K562 (cell line): ENCODE measurements around the gene TGFBR2. TPM values are rescaled to one million over a fixed set of nuclear protein-coding genes. Genes with fewer than 3 reads are reported as not detected.

ENCODE experiments used
- ATAC-seq: fragments of 200-7000 bp; cut with Tn5 transposase; 3 replicates; pipeline ENCODE4 v1.9.1; 2020; ENCODE audit warnings: moderate library complexity
- BruUV-seq: library from RNA; stranded (reverse); fragments of 400-500 nt; replicated peaks from 2 replicates; lab custom pipeline; 2021; lab: Mats Ljungman, UMichigan
- CTCF ChIA-PET: fragments of 300-600 bp; formaldehyde crosslinking; extraction: SDS; loops from one replicate; lab custom pipeline; 2021; ENCODE audit warnings: low intra/inter-chr PET ratio; lab: Yijun Ruan, JAX
- POLR2A ChIA-PET: fragments of 300-600, 350-650 bp; sonication (Branson Sonifier 250); formaldehyde crosslinking; extraction: SDS; loops from one replicate; lab custom pipeline; 2021; ENCODE audit warnings: antibody characterized with exemption, inconsistent platforms; lab: Yijun Ruan, JAX
- DNase-seq, 4 experiments: peaks; one replicate each; pipeline versions ENCODE4 v3.0.0 to v3.0.0-alpha.2; 2011 to 2018; ENCODE audit warnings: low spot score in 3 of 4, mixed read lengths in 3 of 4; ENCODE audit errors: extremely low read depth in 1 of 4
- FAIRE-seq: peaks from 2 replicates; lab custom pipeline; 2011; peaks lifted over from hg19 to GRCh38; lab: Jason Lieb, UNC
- H2AFZ ChIP-seq: 2 replicates; pipeline ENCODE4 v1.6.0; 2011; ENCODE audit warnings: low read depth, low read length, control low read depth, inconsistent platforms
- H3K27ac ChIP-seq: fragments of 200-600 bp; 3 replicates; pipeline ENCODE4 v1.8.0; 2011; ENCODE audit warnings: low read depth, mild to moderate bottlenecking, control low read depth, inconsistent platforms, low read length, moderate library complexity, mixed read lengths; ENCODE audit errors: extremely low read depth
- H3K27me3 ChIP-seq, 2 experiments: fragments of 300-600 bp in 1 of 2; 2 replicates in 1 of 2; 3 replicates in 1 of 2; pipeline versions ENCODE4 v1.6.0 to v1.8.0; 2011; ENCODE audit warnings: inconsistent platforms in 2 of 2, low read length in 2 of 2, mild to moderate bottlenecking in 1 of 2, mixed read lengths in 1 of 2, moderate library complexity in 1 of 2; ENCODE audit not compliant: control insufficient read depth in 2 of 2, insufficient read depth in 2 of 2
- H3K36me3 ChIP-seq: fragments of 300-600 bp; 3 replicates; pipeline ENCODE4 v1.8.0; 2011; ENCODE audit warnings: mild to moderate bottlenecking, low read length, inconsistent platforms; ENCODE audit not compliant: control insufficient read depth, insufficient read depth
- H3K4me1 ChIP-seq, 2 experiments: fragments of 200-600 bp in 1 of 2; replicated peaks in 1 of 2; 2 replicates in 1 of 2; 3 replicates in 1 of 2; pipeline versions ENCODE4 v1.5.1 to v1.8.0; 2011; ENCODE audit warnings: inconsistent platforms in 2 of 2, low read length in 2 of 2, mild to moderate bottlenecking in 1 of 2, mixed read lengths in 1 of 2, moderate library complexity in 1 of 2; ENCODE audit not compliant: control insufficient read depth in 2 of 2, insufficient read depth in 2 of 2
- H3K4me2 ChIP-seq: 2 replicates; pipeline ENCODE4 v1.6.1; 2011; ENCODE audit warnings: low read length, control low read depth, inconsistent platforms, mixed read lengths; ENCODE audit not compliant: insufficient read depth
- H3K4me3 ChIP-seq: fragments of 200-600 bp; sonication (generic), shearing (Covaris generic); 2 replicates; pipeline ENCODE4 v1.5.1; 2016; ENCODE audit warnings: control low read depth, inconsistent platforms
- H3K79me2 ChIP-seq: fragments of 200-600 bp; 3 replicates; pipeline ENCODE4 v1.8.0; 2011; ENCODE audit warnings: low read length, inconsistent platforms; ENCODE audit not compliant: control insufficient read depth, insufficient read depth
- H3K9ac ChIP-seq, 2 experiments: 2 replicates each; pipeline versions ENCODE4 v1.6.0 to v1.6.1; 2011; ENCODE audit warnings: low read depth in 2 of 2, low read length in 2 of 2, control low read depth in 1 of 2, inconsistent platforms in 1 of 2, mild to moderate bottlenecking in 1 of 2, mixed read lengths in 1 of 2; ENCODE audit not compliant: insufficient read depth in 1 of 2
- H3K9me1 ChIP-seq: one replicate; pipeline ENCODE4 v1.6.0; 2011; ENCODE audit warnings: inconsistent platforms, mild to moderate bottlenecking, low read length, moderate library complexity; ENCODE audit not compliant: control insufficient read depth, insufficient read depth
- H3K9me3 ChIP-seq: replicated peaks from 2 replicates; pipeline ENCODE4 v1.5.1; 2011; ENCODE audit warnings: low read depth, low read length, inconsistent platforms; ENCODE audit not compliant: control insufficient read depth, insufficient read depth
- H4K20me1 ChIP-seq: replicated peaks from 2 replicates; pipeline ENCODE4 v1.6.1; 2011; ENCODE audit warnings: low read length, inconsistent platforms, mixed read lengths; ENCODE audit not compliant: control insufficient read depth, insufficient read depth
- FOXA3 ChIP-seq, 2 experiments: fragments of 450-650 bp in 1 of 2; sonication (generic) in 1 of 2; formaldehyde crosslinking; IDR thresholded peaks in 1 of 2; conservative IDR thresholded peaks in 1 of 2; 2 replicates each; pipeline versions ENCODE4 v1.4.0 to v1.8.0; 2020 to 2022; ENCODE audit warnings: mild to moderate bottlenecking in 2 of 2, missing genetic modification reagents in 1 of 2
- GTF3C2 ChIP-seq: IDR thresholded peaks from 3 replicates; pipeline ENCODE4 v1.6.1; 2011; ENCODE audit warnings: borderline replicate concordance, mild to moderate bottlenecking, moderate library complexity; ENCODE audit not compliant: insufficient read length; ENCODE audit errors: extremely low read depth
- POLR3G ChIP-seq: IDR thresholded peaks from 2 replicates; pipeline ENCODE4 v1.6.1; 2011; ENCODE audit not compliant: insufficient read length, insufficient replicate concordance; ENCODE audit errors: extremely low read depth
- RAD51 ChIP-seq: fragments of 450-650 bp; IDR thresholded peaks from 2 replicates; pipeline ENCODE4 v1.7.1; 2016; ENCODE audit warnings: low read depth, mild to moderate bottlenecking, borderline replicate concordance
- TRIM28 ChIP-seq: fragments of 450-650 bp; IDR thresholded peaks from 2 replicates; pipeline ENCODE4 v1.6.1; 2017
- WGBS: fragments of 100-300 bp; shearing (Covaris generic); methylation state at CpG from one replicate; pipeline ENCODE4 v1.1.6; 2016; ENCODE audit warnings: low coverage, mixed read lengths; ENCODE audit not compliant: insufficient coverage; ENCODE audit errors: missing lambda C conversion rate; 5-methylcytosine and 5-hydroxymethylcytosine counted together
- in situ Hi-C: fragments of 300-500 bp; cut with MboI; formaldehyde crosslinking; loops from 4 replicates; pipeline ENCODE4 v1.15.0; 2018; ENCODE audit warnings: inconsistent platforms, mixed read lengths
- intact Hi-C: fragments of 100-400 bp; cut with micrococcal nuclease; formaldehyde crosslinking; loops from 2 replicates; pipeline ENCODE4 v1.14.2; 2022
- polyA plus RNA-seq, 8 experiments: library from polyadenylated mRNA; depleted of rRNA in 4 of 8; stranded (reverse) in 5 of 8; unstranded in 3 of 8; fragments of >200 nt; fragmentation: Nextera tagmentation in 2 of 8; fragmentation: Illumina TruSeq in 1 of 8; extraction: Ambion mirVana in 2 of 8; extraction: Trizol in 1 of 8; gene quantifications; 2 replicates each; pipeline versions ENCODE4 v1.2.1 to v1.2.3, GENCODE V29; 2011 to 2014; ENCODE audit warnings: inconsistent platforms in 1 of 8, missing spikeins in 1 of 8
- total RNA-seq, 7 experiments: library from RNA; depleted of rRNA in 6 of 7; stranded (reverse); fragments of >200 nt in 6 of 7; fragmentation: Illumina TruSeq in 2 of 7; extraction: Trizol in 2 of 7; gene quantifications; 2 replicates each; pipeline versions ENCODE4 v1.2.1 to v1.2.3, GENCODE V29; 2011 to 2021; ENCODE audit warnings: low replicate concordance in 1 of 7
- TF ChIP-seq, protein P1 (sequence below): fragments of 250-450 bp; sonication (Bioruptor Pico); IDR thresholded peaks from 2 replicates; pipeline ENCODE4 v1.4.0; 2020

TGFBR2 gene
- total and polyA plus RNA-seq, 9 of the 15 experiments (the other 6 are each of a cell fraction or from before 2014, with no cell fraction given), result 0.11 to 0.84 (median 0.24) TPM

GRCh38 chr3:30658328-30659052 lies 52.1 kb downstream of the TGFBR2 start (continued):
- TF ChIP-seq, protein P1, sequence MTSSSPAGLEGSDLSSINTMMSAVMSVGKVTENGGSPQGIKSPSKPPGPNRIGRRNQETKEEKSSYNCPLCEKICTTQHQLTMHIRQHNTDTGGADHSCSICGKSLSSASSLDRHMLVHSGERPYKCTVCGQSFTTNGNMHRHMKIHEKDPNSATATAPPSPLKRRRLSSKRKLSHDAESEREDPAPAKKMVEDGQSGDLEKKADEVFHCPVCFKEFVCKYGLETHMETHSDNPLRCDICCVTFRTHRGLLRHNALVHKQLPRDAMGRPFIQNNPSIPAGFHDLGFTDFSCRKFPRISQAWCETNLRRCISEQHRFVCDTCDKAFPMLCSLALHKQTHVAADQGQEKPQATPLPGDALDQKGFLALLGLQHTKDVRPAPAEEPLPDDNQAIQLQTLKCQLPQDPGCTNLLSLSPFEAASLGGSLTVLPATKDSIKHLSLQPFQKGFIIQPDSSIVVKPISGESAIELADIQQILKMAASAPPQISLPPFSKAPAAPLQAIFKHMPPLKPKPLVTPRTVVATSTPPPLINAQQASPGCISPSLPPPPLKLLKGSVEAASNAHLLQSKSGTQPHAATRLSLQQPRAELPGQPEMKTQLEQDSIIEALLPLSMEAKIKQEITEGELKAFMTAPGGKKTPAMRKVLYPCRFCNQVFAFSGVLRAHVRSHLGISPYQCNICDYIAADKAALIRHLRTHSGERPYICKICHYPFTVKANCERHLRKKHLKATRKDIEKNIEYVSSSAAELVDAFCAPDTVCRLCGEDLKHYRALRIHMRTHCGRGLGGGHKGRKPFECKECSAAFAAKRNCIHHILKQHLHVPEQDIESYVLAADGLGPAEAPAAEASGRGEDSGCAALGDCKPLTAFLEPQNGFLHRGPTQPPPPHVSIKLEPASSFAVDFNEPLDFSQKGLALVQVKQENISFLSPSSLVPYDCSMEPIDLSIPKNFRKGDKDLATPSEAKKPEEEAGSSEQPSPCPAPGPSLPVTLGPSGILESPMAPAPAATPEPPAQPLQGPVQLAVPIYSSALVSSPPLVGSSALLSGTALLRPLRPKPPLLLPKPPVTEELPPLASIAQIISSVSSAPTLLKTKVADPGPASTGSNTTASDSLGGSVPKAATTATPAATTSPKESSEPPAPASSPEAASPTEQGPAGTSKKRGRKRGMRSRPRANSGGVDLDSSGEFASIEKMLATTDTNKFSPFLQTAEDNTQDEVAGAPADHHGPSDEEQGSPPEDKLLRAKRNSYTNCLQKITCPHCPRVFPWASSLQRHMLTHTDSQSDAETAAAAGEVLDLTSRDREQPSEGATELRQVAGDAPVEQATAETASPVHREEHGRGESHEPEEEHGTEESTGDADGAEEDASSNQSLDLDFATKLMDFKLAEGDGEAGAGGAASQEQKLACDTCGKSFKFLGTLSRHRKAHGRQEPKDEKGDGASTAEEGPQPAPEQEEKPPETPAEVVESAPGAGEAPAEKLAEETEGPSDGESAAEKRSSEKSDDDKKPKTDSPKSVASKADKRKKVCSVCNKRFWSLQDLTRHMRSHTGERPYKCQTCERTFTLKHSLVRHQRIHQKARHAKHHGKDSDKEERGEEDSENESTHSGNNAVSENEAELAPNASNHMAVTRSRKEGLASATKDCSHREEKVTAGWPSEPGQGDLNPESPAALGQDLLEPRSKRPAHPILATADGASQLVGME (CRISPR knock-in tag), result no peak

DNA sequence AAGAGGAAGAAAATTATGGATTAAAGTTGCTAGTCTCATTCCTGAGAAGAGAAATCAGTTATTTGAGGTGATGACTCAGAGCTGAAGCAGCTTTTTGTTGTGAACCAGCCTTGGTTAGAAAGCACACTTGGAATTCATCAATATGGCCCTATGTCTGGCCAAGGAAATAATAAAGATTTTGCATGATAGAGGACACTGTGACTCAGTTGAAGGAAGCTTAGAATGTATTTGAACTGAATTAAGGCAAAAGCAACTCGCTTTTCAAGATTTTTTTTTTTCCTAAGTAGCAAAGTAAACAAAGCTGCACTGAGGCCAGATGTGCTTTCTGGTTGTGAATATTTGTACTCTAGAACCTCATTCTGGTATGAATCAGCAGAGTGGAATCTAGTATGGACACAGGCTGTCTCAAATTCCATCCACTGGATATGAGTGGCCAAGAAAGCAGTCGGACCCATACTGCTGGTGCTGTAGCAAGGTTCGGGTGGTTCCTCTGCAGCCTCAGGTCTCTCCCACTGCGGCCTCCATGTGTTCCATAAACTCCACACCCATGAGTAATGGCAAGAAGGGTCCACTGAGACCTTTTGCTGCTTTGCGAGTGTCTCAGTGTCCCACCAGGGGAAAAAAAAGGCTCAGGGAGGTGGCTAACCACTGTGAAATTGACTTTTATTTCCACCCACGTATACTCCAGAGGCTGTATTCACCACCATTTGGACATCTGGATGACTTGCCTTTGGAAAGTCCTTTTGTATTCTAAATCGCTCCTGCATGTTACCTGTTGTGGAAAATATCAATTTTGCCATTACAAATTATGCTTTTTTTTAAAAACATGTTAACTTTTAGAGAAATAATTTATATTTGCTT lies 53.1 kb downstream of the TGFBR2 start:
- BruUV-seq, result no TSS peak
- 1% methylated on average over 7 of the region's 7 CpGs for WGBS
- no peaks in the 10 kb centered on the region for H3K79me2 ChIP-seq
- DNase-seq, result no peak
- TF ChIP-seq GTF3C2 (no peak), RAD51 (no peak), POLR3G (no peak), FOXA3 (CRISPR knock-in tag; conservative IDR thresholded peaks at IDR 0.05 in 1 of 2, IDR thresholded peaks at IDR 0.05 in 1 of 2) (peak in 1 of 2 experiments; percentile 56; a peak in 2 of 4 replicates), TRIM28 (no peak)
- H2AFZ ChIP-seq, result no peak overlapping the region
- H3K27ac ChIP-seq, result no peak overlapping the region
- no peak overlapping the region for H3K9ac ChIP-seq
- no peaks in the 10 kb centered on the region for H3K9me1 ChIP-seq
- H3K4me3 ChIP-seq, result no peak overlapping the region
- H3K4me1 ChIP-seq, result no peaks in the 10 kb centered on the region
- ChIA-PET CTCF (no interaction called here), POLR2A (interaction anchor here (1.0 kb wide), 1 partner anchor 9 kb away, joined by 3 read pairs; no protein-coding TSS in a partner anchor)
- no peaks in the 10 kb centered on the region for H4K20me1 ChIP-seq
- no peaks in the 10 kb centered on the region for H3K36me3 ChIP-seq
- H3K27me3 ChIP-seq, result no peaks in the 10 kb centered on the region
- in situ Hi-C loops, result no loop called here
- no peak for FAIRE-seq
- no peak for ATAC-seq
- H3K9me3 ChIP-seq, result no peaks in the 10 kb centered on the region
- intact Hi-C loops, result no loop called here
- H3K4me2 ChIP-seq, result no peak overlapping the region
